Vagina (tissue), 2 donors: Measurements from ENCODE around the gene TNIP2. TPM values are rescaled to one million over a fixed set of nuclear protein-coding genes. Genes with fewer than 3 reads are reported as not detected.
"Not testable (repeated sequence)": the region's sequence is repeated elsewhere in the genome, so short reads cannot be mapped to it uniquely, and the experiment has no call there.

Experiments used
- DNase-seq, 2 donors: peaks; one replicate each; pipeline ENCODE4 v3.0.0-alpha.2; 2017; ENCODE audit errors: extremely low spot score in 2 of 2
- H3K27ac ChIP-seq: fragments of 200-600 bp; sonication (generic); one replicate; pipeline ENCODE4 v1.5.1; 2019
- H3K27me3 ChIP-seq: fragments of 200-600 bp; sonication (generic); one replicate; pipeline ENCODE4 v1.5.1; 2019
- H3K36me3 ChIP-seq, 2 donors: fragments of 200-600 bp; sonication (generic); one replicate each; pipeline ENCODE4 v1.5.1; 2017 to 2019
- H3K4me1 ChIP-seq: fragments of 200-600 bp; sonication (generic); one replicate; pipeline ENCODE4 v1.5.1; 2019
- H3K4me3 ChIP-seq, 2 donors: fragments of 200-600 bp; sonication (generic); 1 replicate in 1 of 2; 2 replicates in 1 of 2; pipeline ENCODE4 v1.5.1; 2016 to 2019
- H3K9me3 ChIP-seq: fragments of 200-600 bp; sonication (generic); one replicate; pipeline ENCODE4 v1.5.1; 2019
- CTCF ChIP-seq, 3 experiments: fragments of 450-650 bp in 2 of 3; fragments of 200-600 bp in 1 of 3; sonication (generic) in 1 of 3; IDR thresholded peaks; one replicate each; pipeline ENCODE4 v1.5.1; 2017 to 2019; ENCODE audit warnings: antibody characterized with exemption in 3 of 3, mild to moderate bottlenecking in 2 of 3, moderate library complexity in 2 of 3
- POLR2A ChIP-seq, 2 donors: fragments of 450-650 bp; IDR thresholded peaks; one replicate each; pipeline ENCODE4 v1.6.1; 2017; ENCODE audit warnings: antibody characterized with exemption in 2 of 2, mild to moderate bottlenecking in 2 of 2, moderate library complexity in 2 of 2
- POLR2AphosphoS5 ChIP-seq, 2 donors: sonication (generic); formaldehyde crosslinking; IDR thresholded peaks; one replicate each; pipeline ENCODE4 v1.9.0; 2017; ENCODE audit warnings: antibody characterized with exemption in 2 of 2, mild to moderate bottlenecking in 2 of 2, low read depth in 1 of 2; ENCODE audit not compliant: insufficient read depth in 1 of 2
- intact Hi-C: fragments of 100-400 bp; cut with DNase I; formaldehyde crosslinking; loops from one replicate; pipeline ENCODE4 v1.15.1; 2023
- total RNA-seq: library from RNA; depleted of rRNA; stranded (reverse); fragments of >200 nt; gene quantifications from one replicate; pipeline ENCODE4 v1.2.3, GENCODE V29; 2016

The TNIP2 gene
- total RNA-seq, 1 donor from 2014 or later, result 57.0 TPM

- Histone ChIP-seq H3K27me3 (no peaks in the 10 kb centered on the region), H3K36me3 (peaks cover 0 to 46% of the 10 kb centered on the region in 2 donors), H3K9me3 (no peaks in the 10 kb centered on the region), H3K4me1 (peaks cover 17% of the 10 kb centered on the region), H3K27ac (no peak overlapping the region), H3K4me3 (no peak overlapping the region)
- intact Hi-C loops, result no loop called here
- TF ChIP-seq POLR2AphosphoS5 (IDR thresholded peaks at IDR 0.05; ENCODE audit: insufficient read depth in 1 of 2, low read depth in 1 of 2), result no peak
- no peak for TF ChIP-seq POLR2A (IDR thresholded peaks at IDR 0.05)
- TF ChIP-seq CTCF (IDR thresholded peaks at IDR 0.05), result no peak
- no peak for DNase-seq
Observed at GRCh38 chr4:2743518-2744445, 12.4 kb downstream of the TNIP2 start.

DNA sequence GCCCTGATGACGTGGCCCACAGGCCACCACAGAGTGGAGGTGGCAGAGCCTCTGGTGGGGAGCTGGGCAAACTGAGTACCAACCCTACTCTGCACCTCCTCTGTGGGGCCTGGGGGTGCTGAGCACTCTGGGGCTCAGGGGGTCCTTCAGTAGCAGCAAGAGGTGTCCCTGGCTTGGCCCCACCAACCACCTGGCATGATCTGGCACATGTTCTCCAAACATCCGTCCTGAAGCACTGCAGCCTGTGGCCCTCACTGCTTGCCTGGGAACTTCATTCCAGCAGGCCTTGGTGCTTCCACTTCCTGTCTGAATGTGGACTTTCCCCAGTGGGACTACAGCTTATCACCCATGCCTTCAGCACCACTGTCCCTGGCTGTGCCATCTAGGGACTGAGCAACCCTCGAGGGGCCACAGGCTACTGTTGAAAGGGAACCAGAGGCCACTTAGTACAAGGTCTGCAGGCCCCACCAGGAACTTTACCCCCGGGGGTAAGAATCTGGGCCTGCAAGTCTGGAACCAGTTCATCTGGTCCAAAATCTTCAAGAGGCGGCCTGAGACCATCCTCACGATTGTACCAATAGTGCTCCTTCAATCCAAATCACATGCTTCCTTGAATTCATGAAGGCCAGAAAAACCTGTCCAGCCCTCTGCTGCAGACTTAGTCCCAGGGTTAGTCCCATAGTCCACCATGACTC lies 13.2 kb downstream of the TNIP2 start:
- TF ChIP-seq POLR2A (IDR thresholded peaks at IDR 0.05) (no peak), POLR2AphosphoS5 (IDR thresholded peaks at IDR 0.05; ENCODE audit: insufficient read depth in 1 of 2, low read depth in 1 of 2) (no peak), CTCF (IDR thresholded peaks at IDR 0.05) (no peak)
- DNase-seq, result no peak
- H3K27ac ChIP-seq, result no peak overlapping the region
- intact Hi-C loops, result no loop called here
- peaks cover 17% of the 10 kb centered on the region for H3K4me1 ChIP-seq
- no peak overlapping the region for H3K4me3 ChIP-seq
- H3K9me3 ChIP-seq, result no peaks in the 10 kb centered on the region
- H3K27me3 ChIP-seq, result no peaks in the 10 kb centered on the region
- H3K36me3 ChIP-seq, result peaks cover 0 to 46% of the 10 kb centered on the region in 2 donors

- TF ChIP-seq CTCF (IDR thresholded peaks at IDR 0.05) (no peak), POLR2A (IDR thresholded peaks at IDR 0.05) (no peak), POLR2AphosphoS5 (IDR thresholded peaks at IDR 0.05; ENCODE audit: insufficient read depth in 1 of 2, low read depth in 1 of 2) (no peak)
- no peak overlapping the region for H3K27ac ChIP-seq
- H3K36me3 ChIP-seq, result peaks cover 0 to 42% of the 10 kb centered on the region in 2 donors
- H3K4me3 ChIP-seq, result no peak overlapping the region
- intact Hi-C loops, result no loop called here
- H3K9me3 ChIP-seq, result no peaks in the 10 kb centered on the region
- DNase-seq, result no peak
- peaks cover 15% of the 10 kb centered on the region for H3K4me1 ChIP-seq
- H3K27me3 ChIP-seq, result no peaks in the 10 kb centered on the region
Observed at GRCh38 chr4:2742081-2742822, 13.9 kb downstream of the TNIP2 start.

DNA sequence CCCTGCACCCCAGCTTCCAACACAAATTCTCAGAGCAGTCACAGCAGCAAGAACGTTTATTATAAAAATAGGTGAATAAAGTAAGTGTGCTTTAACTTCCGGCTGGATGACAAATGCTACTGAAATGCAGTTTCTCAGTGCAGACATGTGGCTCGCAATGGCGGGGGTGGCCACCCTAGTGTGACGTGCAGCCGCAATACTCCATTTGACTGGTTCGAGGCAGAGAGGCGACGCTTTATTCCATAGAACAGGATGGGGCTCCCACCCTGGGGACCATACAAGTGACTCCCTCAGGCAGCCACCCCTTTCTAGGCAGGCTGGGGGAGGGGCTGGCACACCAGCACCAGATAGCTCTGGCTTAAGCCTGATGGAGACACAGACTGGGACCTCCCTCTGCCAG lies 14.5 kb downstream of the TNIP2 start:
- Histone ChIP-seq H3K27ac (no peak overlapping the region), H3K9me3 (no peaks in the 10 kb centered on the region), H3K4me3 (no peak overlapping the region), H3K27me3 (no peaks in the 10 kb centered on the region), H3K36me3 (peaks cover 0 to 36% of the 10 kb centered on the region in 2 donors), H3K4me1 (peaks cover 9% of the 10 kb centered on the region)
- DNase-seq, result no peak
- intact Hi-C loops, result no loop called here
- TF ChIP-seq CTCF (IDR thresholded peaks at IDR 0.05) (no peak), POLR2AphosphoS5 (IDR thresholded peaks at IDR 0.05; ENCODE audit: insufficient read depth in 1 of 2, low read depth in 1 of 2) (no peak), POLR2A (IDR thresholded peaks at IDR 0.05) (no peak)

DNA sequence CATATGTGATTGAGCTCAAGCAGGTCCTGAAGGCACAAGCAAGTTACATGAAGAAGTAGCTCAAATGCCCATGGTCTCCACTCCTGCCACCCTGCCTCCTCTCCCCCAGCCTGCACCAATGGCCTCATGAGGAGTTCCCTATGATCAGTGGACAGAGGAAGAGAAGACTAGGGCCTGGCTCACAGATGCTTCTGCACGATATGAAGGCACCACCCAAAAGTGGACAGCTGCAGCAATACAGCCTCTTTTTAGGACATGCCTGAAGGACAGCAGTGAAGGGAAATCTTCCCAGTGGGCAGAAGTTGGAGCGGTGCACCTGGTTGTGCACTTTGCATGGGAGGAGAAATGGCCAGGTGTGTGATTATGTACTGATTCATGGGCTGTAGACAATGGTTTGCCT lies 17.8 kb downstream of the TNIP2 start:
- H3K9me3 ChIP-seq, H3K27ac ChIP-seq, H3K4me1 ChIP-seq, intact Hi-C loops, H3K4me3 ChIP-seq, H3K27me3 ChIP-seq, DNase-seq: not testable (repeated sequence)
- H3K36me3 ChIP-seq, result peaks cover 0 to 14% of the 10 kb centered on the region in 2 donors
